ENCODE measurements around the gene EML1.

DNA sequence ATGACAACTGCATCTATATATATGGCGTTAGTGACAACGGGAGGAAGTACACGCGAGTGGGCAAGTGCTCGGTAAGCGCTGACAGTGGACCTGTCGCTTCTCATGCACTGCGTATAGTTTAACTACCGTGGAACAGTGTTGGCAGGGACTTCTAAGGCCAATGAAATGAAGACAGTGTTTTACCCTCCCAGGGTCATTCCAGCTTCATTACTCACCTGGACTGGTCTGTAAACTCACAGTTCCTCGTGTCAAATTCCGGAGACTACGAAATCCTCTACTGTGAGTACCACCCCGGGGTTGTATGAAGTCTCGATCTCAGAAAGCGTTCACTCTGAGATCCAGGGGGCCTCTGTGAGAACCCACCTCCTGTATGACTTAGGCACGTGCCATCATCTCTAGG lies 142.8 kb downstream of the EML1 start:
- TF ChIP-seq TCF7L2 (IDR thresholded peaks at IDR 0.05; ENCODE audit: low read depth, low read length): no peak
- TF ChIP-seq, protein P1, sequence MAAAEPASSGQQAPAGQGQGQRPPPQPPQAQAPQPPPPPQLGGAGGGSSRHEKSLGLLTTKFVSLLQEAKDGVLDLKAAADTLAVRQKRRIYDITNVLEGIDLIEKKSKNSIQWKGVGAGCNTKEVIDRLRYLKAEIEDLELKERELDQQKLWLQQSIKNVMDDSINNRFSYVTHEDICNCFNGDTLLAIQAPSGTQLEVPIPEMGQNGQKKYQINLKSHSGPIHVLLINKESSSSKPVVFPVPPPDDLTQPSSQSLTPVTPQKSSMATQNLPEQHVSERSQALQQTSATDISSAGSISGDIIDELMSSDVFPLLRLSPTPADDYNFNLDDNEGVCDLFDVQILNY (CRISPR knock-in tag; conservative IDR thresholded peaks at IDR 0.05): no peak
